IPS-11a (cell line): ENCODE measurements around the gene ADAM23.

ENCODE experiments used
- H3K4me3 ChIP-seq: one replicate; pipeline ENCODE4 v1.5.1; 2013; ENCODE audit warnings: low read depth, low read length, control low read depth

ADAM23 gene

GRCh38 chr2:206563374-206563773, 120.0 kb downstream of the ADAM23 start:
- H3K4me3 ChIP-seq: no peak overlapping the region

DNA sequence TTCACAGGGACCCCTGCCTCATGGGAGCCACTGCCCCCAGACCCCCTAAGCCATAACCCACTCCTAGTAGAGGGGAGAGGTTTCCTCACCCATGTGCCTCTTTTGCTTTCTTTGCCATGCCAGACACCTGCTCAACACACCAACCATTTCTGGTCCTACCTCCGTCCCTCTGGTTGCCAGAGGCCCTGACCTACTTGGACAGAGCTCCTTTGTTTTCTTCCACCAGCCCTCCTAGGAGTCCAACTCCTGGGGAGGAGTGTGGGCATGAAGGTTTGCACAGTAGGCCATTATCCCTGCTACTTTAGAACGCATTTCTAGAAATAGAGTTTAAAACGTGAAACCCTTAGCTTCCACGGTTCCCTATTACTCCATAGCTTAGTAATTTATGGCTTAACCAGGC, 122.3 kb downstream of the ADAM23 start:
- H3K4me3 ChIP-seq: no peak overlapping the region

- no peak overlapping the region for H3K4me3 ChIP-seq
Observed at GRCh38 chr2:206569470-206569869, 126.1 kb downstream of the ADAM23 start.

DNA sequence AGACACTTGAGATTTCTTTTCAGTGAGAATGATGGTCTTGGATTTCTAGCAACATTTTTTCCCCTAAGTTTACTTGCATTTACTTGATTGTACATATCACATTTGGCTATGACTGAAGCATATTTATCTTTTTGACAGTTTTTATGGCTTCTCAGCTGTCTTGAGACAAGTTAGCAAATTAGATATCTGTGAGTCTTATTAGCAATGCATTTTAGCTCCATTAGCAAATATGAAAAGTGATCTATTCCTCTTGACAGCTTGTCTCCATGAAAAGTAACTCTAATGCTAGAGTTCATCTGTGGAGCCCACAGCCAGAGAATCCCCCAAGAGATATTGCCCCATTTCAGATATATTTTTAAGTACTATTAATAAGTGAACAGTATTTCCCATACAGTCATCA, 126.9 kb downstream of the ADAM23 start:
- H3K4me3 ChIP-seq: no peak overlapping the region

GRCh38 chr2:206572725-206573124, 129.4 kb downstream of the ADAM23 start:
- H3K4me3 ChIP-seq: no peak overlapping the region

- H3K4me3 ChIP-seq: no peak overlapping the region
Observed at GRCh38 chr2:206573793-206574192, 130.5 kb downstream of the ADAM23 start.

DNA sequence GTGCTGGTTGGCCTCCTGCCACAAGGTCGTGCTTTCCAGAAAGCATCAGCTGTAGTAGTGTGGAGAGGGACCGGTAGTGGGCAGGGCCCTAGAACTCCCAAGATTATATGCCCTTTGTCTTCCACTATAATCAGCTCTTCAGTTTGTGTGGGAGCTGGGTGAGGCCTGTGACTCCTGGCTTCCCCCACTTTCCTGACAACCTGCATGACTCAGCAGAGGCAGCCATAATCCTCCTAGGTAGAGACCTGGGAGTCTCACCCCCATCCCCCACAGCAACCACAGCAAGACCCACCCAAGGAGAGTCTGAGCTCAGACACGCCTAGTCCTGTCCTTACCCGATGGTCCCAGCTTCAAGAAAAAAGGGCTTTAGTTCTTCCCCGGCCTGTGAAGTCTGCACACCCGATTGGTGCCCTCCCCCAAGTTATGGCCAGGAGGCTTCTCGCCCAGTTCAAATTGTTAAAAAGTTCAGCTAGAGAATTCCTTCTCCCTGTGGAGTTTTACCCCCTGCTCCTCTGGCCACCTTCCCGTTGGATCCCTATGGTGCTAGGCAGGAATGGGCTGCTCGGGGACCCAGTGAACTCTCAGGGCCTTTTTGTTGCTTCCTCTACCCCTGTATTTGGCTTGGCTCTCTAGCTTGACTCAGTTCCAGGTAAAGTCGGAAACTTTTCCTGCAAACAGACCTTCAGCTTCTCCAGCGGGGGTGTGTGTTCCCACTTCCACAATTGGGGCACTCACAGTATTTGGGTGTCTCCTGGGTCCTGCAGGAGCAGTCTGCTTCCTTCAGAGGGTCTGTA, 141.2 kb downstream of the ADAM23 start:
- no peak overlapping the region for H3K4me3 ChIP-seq

DNA sequence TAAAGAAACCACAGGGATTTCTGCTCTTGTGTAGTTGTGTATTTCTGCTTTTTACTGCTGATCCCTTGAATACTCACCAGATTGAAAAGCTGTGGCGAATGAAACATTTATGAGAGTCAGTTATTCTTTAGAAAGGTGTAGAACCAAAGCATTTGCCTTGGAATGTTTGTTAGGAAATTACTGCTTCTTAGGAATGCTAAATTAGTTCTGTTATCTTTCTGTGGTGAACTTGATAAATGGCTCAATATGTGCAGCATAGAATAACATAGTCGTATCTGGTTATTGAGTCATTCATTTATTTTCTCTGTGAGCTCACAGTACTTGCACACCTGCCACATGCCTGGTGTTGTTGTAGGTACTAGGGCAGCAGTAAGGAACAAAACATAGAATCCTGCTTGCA, 142.0 kb downstream of the ADAM23 start:
- H3K4me3 ChIP-seq: no peak overlapping the region

DNA sequence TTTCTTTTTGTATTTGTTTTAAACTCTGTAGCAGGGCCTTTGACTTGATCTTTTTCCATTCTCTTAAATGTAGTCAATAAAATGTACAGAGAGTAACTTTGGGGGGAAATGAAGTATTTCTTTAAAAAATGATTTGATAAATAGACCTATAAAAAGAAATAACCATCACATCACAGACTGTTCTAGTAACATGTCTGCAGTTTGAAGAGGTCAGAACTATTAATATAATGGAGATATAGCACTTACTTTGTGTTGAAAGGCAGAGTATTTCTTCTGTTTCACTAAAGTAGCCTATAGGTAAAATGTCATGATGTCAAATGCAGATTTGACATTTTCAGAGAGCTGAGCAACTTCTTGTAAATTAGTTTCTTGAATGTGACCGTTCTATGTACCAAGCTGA, 143.3 kb downstream of the ADAM23 start:
- H3K4me3 ChIP-seq: no peak overlapping the region

DNA sequence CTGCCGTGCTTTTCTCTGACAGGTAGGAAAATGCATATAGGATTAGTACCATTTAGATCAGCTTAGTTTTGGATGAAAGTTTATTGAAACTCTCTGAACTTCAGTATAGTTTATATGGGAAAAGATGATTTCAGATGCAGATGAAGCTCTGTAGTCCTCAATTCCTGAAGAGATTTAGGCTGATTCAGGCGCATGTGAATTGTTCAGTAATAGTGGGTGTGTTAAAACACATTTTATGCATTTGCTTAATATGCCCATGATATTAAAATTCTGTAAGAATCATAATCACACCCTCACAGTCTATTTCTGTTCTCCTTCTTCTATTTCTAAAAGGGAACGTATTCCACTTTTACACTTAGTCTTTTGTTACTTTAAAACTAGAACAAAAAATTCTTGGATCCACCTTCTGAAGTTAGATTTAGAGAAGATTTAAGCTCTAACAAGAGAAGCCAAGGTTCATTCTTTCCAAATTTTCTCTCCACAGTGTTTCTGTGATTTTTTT, 154.4 kb downstream of the ADAM23 start:
- no peak overlapping the region for H3K4me3 ChIP-seq

DNA sequence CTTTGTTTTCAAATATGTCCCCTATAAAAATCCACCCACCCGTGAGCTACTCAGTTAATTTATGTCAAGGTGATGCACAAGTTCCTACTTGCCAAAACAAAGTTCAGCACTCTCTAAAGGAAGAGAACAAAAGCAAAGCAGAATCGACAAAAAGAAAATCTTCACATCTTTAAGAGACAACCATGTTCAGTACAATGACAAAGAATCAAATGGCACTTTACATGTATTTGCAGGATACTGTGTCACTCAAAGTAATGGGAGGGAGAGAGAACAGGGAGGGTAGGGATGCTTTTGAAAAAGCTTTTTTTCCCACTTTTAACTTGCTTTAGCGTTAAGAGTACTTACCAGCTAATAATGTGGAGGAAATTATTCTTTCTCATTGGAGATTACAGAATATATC, 159.9 kb downstream of the ADAM23 start:
- no peak overlapping the region for H3K4me3 ChIP-seq

DNA sequence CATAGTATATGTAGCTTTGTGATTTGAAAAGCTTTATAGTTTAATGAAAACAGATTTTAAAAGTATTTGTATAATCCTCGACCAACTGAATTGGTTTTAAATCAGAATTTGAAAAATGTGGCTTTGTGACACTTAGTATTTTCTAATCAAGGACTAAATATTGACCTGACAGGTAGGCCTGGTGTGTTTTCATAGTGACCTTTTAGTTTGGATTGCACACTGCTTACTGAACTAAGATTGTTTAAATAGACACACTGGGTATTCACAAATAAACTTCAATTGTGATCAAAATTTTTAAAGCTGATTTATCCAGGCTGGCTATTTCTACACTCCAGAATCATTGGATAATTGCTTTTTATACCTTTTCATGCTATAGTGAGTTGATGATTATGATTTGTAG, 167.1 kb downstream of the ADAM23 start:
- H3K4me3 ChIP-seq: no peak overlapping the region

DNA sequence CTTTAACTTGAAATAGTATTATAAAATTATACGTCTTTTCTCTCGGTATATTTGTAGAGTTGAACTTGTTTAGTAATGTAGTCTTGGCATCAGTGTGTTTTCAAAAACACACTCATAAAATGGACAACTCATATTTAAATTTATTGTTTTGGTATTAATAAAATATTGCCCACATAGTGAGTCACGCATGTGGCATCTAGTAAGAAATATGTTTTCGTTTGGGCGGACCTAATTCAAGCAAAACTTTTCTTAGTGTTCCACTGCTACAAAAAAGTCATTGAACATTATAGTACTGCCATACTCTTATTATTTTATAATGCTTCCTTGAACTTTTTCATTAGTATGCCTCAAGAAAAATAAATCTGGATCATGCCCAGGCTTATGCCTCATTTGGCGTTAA, 167.9 kb downstream of the ADAM23 start:
- no peak overlapping the region for H3K4me3 ChIP-seq

DNA sequence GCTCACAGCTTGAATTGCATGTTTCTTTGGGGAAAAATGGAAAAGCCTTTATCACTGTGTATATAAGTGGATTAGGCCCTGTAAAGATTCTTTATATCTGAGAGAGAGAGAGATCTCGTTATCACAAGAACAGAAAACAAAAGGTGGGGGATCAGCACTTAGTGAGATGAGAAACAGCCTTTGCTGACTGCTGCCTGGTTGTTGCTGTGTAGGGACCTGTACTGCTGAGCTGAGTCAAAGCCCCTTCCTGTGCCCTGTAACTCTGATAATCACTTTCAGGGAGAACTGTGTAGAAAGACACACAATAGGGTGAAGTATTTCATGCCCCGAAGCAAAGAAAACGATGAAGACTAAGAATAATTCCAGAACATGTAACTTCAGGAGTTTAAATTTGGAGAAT, 168.4 kb downstream of the ADAM23 start:
- no peak overlapping the region for H3K4me3 ChIP-seq

GRCh38 chr2:206614811-206615210, 171.5 kb downstream of the ADAM23 start:
- no peak overlapping the region for H3K4me3 ChIP-seq

DNA sequence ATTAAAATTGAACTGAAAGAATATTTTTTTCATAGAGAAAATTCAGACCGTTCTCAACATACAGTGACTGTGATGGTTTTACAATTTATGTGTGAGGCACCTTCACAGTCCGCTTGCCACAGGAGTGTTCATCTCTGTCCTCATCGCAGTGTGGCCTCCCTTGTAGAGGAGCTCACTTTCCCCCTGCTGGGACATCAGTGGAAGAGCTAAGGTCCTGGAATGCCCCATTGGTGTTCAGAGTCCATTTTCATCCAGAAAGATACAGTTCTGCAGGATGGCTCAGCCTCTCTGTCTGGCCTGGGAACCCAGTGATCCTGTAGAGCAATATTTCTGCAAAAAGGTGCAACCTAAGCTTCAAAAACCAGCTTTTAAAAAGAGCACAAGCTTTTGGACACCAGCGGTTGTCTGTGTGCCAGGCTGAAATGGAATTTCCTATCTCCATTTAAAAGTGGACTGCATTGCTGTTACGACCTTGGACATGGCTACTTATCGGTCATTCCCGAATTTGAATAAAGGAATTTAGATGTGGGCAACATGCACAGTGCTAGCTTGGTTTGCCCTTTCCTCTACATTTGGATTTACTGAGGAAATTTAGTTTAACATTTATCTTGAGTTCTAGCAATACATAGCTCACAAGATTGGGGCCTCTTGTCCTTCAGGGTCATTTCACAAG, 172.2 kb downstream of the ADAM23 start:
- H3K4me3 ChIP-seq: no peak overlapping the region

- no peak overlapping the region for H3K4me3 ChIP-seq
Observed at GRCh38 chr2:206616151-206616550, 172.8 kb downstream of the ADAM23 start.

DNA sequence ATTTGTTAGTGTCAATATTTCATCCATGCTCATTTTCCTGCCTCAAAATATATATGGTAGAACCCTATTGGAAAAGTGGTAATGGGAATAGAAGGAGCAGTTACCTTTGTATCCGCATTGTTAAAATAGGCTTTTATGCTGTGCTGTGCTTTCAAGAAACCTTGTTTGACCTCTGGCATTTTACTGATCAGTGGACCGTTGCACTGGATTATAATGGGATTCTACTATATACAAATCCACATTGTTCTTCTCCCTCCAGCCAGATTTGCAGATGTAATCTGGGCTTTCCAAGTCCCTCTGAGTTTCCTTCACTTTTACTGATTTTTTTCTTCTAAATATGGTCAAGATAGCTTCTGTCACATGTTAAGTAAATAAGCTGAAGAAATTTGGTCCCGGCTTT, 175.7 kb downstream of the ADAM23 start:
- H3K4me3 ChIP-seq: no peak overlapping the region

- no peak overlapping the region for H3K4me3 ChIP-seq
Observed at GRCh38 chr2:206626108-206626507, 182.8 kb downstream of the ADAM23 start.

- H3K4me3 ChIP-seq: no peak overlapping the region
Observed at GRCh38 chr2:206627632-206628031, 184.3 kb downstream of the ADAM23 start.

DNA sequence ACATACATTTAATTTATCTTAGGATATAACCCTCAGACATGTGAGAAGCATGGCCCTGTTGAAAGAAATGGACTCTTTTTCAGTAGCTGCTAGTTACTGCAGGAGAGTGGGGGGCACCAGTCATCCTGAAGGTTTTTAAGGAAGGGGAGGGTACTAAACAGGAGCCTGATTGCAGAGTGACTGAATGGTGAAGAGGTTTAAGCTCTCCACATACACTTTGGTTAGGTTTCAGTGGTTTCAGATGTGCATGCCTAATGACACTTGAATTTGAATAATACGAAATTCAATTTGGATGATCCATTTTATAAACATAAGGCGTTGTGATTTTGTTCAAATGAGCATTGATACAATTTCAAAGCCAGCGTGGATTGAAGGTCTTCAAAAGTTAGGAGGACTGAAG, 188.0 kb downstream of the ADAM23 start:
- H3K4me3 ChIP-seq: no peak overlapping the region

DNA sequence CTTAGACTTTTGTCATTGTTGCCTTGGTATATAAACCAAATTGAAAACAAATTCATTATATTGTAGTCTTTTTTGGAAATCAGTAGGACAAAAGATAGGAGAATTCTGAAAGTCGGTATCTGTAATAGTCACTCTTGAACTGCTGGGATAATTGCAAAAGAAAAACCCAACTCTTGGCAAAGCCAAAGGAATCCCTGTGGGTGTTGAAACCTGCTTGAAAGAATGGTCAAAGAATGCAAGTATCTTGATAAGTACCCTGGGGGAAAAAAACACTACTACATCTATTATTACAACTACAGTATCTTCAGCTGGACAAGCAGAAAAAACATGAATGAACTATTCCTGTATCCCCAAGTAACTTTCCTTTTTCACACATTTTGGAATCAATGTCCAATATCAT, 191.7 kb downstream of the ADAM23 start:
- no peak overlapping the region for H3K4me3 ChIP-seq
